ENCODE data around the gene ASCL3.
"Not testable (repeated sequence)": the region's sequence is repeated elsewhere in the genome, so short reads cannot be mapped to it uniquely, and the experiment has no call there.

ASCL3 gene

DNA sequence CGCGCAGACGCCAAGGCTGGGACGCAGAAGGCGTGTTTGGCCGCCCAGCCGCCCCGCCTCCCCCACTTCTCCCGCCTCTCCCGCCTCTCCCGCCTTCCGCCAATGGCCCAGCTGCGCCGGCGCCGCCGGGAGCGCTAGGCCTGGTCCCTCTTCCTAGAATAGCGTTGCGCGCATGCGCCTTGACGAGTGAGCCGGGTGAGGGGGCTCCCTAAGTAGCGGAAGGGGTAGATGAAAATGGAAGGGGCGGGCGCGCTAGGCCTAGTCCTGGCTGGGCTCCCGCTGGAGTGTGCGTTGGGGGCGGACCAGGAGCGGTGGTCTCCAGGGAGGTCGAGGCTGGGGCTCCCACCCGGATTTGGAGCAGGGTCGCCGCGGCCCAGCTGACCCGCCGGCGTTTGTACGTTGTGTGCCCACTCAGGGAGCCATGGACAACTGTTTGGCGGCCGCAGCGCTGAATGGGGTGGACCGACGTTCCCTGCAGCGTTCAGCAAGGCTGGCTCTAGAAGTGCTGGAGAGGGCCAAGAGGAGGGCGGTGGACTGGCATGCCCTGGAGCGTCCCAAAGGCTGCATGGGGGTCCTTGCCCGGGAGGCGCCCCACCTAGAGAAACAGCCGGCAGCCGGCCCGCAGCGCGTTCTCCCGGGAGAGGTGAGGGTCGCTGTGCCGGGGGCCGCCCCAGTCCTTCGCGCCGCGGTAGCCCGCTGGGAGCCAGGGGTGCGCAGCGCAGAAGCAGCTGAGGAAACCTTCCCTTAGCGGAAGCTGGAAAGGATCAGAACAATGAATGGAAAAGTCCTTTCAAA lies 31.6 kb downstream of the ASCL3 start, which contains the start of gene AKIP1:
Gene AKIP1 (plus strand): TSS at position 161 of the 795 bp plus-strand sequence. CDS start 261 bp downstream, at position 422.
- in situ Hi-C loops (cut with MboI; ENCODE audit: low sequenced_read_pairs), result no loop called here

DNA sequence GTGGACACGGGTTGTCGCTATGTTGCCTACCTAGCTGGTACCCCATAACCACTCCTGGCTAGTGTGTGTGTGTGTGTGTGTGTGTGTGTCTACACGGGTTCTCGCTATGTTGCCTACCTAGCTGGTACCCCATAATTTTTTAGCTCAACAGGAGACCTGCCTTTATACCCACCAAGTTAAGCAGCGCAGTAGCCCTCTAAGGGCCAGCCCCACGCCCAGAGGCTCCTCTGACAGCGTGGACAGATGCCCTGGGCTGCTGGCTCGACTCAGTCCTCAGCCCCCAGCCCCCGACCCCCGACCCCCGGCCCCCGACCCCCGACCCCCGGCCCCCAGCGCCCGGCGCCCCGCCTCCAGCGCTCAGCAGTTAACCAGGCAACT lies 32.2 kb downstream of the ASCL3 start:
- in situ Hi-C loops (cut with MboI; ENCODE audit: low sequenced_read_pairs), result no loop called here

DNA sequence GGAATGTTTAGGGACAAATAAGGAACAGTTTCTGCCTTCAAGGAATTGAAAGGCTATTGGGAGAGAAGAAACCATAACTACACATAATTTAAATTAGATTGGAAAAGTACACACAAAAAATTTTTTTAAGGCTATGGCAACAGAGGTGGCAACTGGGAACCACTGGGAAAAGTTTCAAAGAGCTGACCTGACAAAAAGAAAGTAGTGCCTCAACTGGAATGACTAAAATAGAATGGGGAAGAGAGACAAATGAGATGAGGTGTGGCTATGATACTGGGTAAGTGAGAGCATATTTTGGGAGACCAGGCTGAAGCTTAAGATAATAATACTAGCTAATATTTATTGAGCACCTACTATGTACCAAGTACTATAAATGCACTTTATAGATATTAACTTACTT lies 34.7 kb downstream of the ASCL3 start:
- in situ Hi-C loops (cut with MboI; ENCODE audit: low sequenced_read_pairs), result no loop called here

DNA sequence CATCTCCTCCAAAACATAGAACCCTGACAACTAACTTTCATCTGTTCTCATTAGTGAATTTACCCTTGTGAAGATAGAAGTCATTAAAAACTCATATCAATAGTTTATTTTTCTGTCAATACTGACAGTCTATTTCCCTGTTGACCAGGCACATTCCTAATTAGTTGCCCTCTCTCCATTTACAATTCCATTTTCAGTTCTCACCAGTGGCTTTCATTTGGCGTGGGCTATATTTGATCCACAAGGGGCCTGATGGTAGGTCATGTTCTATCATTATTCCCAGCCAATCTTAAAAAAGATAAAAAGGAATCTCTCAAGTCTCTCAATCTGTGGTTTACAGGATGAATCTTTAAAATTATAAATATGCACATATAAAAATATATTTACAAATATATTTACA lies 35.7 kb downstream of the ASCL3 start:
- in situ Hi-C loops (cut with MboI; ENCODE audit: low sequenced_read_pairs), result no loop called here

DNA sequence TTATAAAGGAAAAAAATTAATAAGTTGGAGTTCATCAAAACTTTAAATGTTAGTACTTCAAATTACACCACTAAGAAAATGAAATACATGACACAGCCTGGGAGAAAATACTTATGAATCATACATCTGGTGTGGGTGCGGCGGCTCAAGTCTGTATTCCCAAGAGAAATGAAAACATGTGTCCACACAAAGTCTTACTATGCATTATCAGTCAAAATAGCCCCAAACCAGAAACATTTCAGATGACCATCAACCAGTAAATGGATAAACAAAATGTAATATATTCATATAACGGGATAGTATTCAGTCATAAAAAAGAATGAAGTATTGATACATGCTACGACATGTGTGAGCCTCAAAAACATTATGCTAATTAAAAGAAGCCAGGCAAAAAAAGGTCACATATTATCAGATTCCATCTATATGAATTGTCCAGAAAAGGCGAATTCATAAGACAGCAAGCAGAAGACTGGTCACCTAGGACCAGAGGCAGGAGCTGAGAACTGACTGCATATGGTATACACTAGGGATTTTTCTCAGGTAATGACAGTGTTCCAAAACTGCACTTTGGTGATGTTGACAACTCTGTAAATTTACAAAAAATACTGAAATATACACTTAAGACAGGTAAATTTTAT lies 37.2 kb downstream of the ASCL3 start:
- in situ Hi-C loops (cut with MboI; ENCODE audit: low sequenced_read_pairs), result no loop called here

DNA sequence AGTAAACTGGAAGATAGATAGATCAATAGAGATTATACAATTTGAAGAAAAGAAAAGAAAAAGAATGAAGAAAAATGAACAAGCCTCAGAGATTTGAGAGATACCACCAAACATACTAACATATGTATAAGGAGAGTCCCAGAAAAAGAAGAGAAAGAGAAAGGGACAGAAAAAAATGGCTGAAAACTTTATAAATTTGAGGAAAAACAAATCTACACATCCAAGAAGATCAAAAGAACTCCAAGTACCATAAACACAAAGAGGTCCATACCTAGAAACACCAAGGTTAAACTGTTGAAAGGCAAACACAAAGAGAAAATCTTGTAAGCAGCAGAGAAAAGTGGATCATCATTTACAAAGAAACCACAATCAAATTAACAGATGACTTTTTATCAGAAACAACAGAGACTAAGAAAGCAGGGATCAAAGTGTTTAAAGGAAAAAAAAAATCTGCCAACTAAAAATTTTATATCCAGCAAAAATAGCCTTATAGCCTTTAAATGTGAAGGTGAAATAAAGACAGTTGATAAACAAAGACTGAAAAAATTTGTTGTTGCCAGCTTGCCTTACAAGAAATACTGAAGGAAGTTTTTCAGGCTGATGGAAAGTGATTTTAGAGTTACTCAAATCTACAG lies 43.6 kb downstream of the ASCL3 start:
- in situ Hi-C loops (cut with MboI; ENCODE audit: low sequenced_read_pairs), result no loop called here

DNA sequence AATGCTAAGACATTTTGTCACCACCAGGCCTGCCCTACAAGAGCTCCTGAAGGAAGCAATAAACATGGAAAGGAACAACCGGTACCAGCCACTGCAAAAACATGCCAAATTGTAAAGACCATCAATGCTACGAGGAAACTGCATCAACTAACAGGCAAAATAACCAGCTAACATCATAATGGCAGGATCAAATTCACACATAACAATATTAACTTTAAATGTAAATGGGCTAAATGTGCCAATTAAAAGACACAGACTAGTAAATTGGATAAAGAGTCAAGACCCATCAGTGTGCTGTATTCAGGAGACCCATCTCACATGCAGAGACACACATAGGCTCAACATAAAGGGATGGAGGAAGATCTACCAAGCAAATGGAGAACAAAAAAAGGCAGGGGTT lies 51.6 kb downstream of the ASCL3 start:
- in situ Hi-C loops (cut with MboI; ENCODE audit: low sequenced_read_pairs), result not testable (repeated sequence)
